Erythroblast (primary cell): Measurements from ENCODE around the gene KLHL29.

ENCODE experiments used
- DNase-seq, 2 experiments: peaks; one replicate each; lab custom pipeline; 2025; lab: John Stamatoyannopoulos, UW
- GATA1 ChIP-seq: IDR thresholded peaks from 2 replicates; pipeline ENCODE4 v1.6.1; 2011; ENCODE audit warnings: low read depth, mild to moderate bottlenecking, control low read depth, low read length, moderate library complexity
- POLR2A ChIP-seq: IDR thresholded peaks from 2 replicates; pipeline ENCODE4 v1.6.1; 2011; ENCODE audit warnings: mild to moderate bottlenecking, low read length

Gene KLHL29

DNA sequence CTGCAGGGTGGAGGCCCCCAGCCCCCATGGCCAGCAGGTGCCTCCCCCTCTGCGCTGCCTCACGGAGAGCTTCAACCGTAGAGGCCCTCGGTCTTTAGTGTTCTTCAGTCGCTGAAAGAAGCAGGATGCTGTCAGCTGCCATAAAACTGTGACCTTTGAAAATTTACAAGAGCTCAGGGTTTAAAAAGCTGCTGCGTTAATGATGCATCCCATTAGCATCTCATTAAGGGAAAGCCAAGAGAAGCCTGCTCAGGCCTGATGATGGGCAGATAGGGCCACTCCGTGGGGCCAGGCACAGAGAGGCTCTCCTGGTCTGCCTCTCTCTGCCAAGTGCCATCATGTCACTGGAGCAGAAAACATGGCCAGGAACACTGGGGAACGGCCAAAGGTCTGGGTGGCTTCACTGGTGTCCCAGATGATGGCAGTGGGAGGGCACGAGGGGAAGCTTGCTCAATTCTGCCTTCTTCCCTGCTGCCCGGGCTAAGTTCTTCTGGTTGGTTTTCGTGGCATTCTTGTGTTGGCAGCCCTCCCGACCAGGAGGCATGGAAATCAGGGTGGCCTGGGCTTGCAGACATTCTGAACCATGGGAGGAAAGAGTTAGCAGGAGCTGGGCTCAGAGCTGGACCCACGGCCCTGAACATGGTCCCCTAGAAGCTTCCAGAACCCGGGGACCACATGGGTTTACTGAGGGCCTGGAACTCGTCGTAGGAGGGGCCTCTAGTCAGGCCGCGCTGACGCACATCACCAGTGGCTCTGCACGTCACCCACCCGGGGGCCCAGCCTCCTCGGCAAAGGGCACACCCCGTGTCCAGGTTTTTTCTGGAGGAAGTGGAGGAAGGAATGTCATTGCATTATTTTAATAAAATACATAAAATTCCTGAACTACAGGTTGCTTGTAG lies 250.7 kb downstream of the KLHL29 start:
- DNase-seq = no peak
- no peak for TF ChIP-seq POLR2A
- TF ChIP-seq GATA1 = no peak

- no peak for TF ChIP-seq POLR2A
- TF ChIP-seq GATA1 = no peak
- DNase-seq = peak; percentile 20 to 23
Measured at GRCh38 chr2:23636426-23636825, 251.4 kb downstream of the KLHL29 start.

- DNase-seq = no peak
- TF ChIP-seq GATA1 (no peak), POLR2A (no peak)
Measured at GRCh38 chr2:23637011-23637778, 252.2 kb downstream of the KLHL29 start.

GRCh38 chr2:23639406-23639982 lies 254.5 kb downstream of the KLHL29 start:
- DNase-seq = no peak
- TF ChIP-seq POLR2A (no peak), GATA1 (no peak)

GRCh38 chr2:23640711-23641110 lies 255.7 kb downstream of the KLHL29 start:
- DNase-seq = no peak
- TF ChIP-seq POLR2A (no peak), GATA1 (no peak)

DNA sequence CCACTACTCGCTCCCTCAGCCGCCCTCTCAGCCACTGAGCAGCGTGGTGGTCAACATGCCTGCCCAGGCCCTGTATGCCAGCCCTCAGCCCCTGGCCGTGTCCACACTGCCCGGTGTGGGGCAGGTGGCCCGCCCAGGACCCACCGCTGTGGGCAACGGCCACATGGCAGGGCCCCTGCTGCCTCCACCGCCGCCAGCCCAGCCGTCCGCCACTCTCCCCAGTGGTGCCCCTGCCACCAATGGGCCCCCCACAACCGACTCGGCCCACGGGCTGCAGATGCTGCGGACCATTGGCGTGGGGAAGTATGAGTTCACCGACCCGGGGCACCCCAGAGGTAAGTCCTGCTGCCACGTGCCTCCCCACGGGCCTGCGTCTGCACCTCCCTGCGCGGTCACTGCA lies 257.5 kb downstream of the KLHL29 start:
- TF ChIP-seq GATA1 (no peak), POLR2A (no peak)
- no peak for DNase-seq

DNA sequence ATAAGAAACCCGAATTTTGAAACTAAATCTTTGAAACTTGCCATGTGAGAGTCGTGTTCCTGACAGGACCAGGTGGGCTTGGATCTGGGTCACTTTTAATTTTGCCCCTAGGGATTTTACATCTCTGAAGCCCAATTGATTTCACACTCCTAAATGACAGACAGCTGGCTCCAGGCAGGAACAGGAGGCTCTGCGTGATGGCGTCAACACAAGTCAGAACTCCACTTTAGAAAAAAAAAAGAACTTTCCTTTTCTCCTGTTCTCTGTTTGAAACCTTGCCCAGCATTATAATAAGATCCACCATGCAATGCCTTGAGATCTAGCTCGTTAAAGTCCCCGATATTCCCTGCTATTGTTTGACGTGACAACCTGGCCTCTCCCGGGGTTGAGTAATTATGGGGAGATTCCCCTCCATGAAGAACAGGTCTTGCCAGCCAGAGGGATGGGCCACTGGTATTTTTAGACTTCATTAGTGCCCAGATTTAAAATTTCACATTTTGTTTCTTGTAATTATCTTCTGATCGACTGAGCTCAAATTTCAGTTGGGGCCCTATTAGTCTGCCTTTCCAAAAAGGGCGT lies 260.3 kb downstream of the KLHL29 start:
- no peak for DNase-seq
- TF ChIP-seq POLR2A (no peak), GATA1 (no peak)

DNA sequence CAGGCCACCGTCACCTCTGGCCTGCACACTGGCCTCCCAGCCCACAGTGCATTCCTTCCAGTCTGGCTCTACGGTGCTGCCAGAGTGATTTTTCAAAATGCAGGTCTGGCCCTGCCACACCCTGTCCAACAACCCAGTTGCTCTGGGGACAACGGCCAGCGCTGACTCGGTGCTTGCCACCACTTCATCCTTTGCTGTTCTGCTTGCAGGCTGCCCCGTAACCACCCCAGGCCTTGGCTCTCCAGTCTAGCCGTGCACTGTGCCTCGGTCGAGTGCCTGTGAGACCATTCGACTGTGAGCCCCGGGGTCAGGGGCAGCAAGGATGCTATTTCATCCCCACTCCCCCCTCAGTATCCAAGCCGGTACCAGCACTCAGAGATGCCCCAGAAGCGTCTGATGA lies 262.6 kb downstream of the KLHL29 start:
- no peak for DNase-seq
- TF ChIP-seq POLR2A (no peak), GATA1 (no peak)

DNA sequence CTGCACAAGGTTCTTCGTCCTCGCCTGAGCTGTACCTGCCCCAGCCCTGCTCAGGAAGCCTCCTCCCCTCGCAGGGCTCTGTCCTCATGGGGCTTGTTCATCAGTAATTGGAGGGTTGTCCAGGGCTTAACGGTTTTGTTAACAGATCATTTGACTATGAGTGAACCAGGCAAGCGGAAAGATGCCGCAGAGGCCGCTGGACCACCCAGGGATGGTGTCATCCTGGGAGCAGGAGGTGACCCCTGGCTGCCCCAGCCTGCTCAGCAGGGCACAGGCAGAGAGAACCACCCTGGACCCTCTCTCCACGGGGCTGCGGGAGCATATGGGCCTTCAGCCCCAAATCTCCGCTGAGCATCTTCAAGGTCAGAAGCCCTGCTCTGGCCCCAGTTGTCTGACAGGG lies 264.3 kb downstream of the KLHL29 start:
- DNase-seq = no peak
- no peak for TF ChIP-seq GATA1
- no peak for TF ChIP-seq POLR2A

GRCh38 chr2:23649819-23650218 lies 264.8 kb downstream of the KLHL29 start:
- TF ChIP-seq GATA1 = no peak
- DNase-seq = no peak

- DNase-seq = no peak
- TF ChIP-seq GATA1 (no peak), POLR2A (no peak)
Measured at GRCh38 chr2:23651187-23652080, 266.5 kb downstream of the KLHL29 start.

- TF ChIP-seq GATA1 = no peak
- TF ChIP-seq POLR2A = no peak
- no peak for DNase-seq
Measured at GRCh38 chr2:23653326-23653725, 268.3 kb downstream of the KLHL29 start.

DNA sequence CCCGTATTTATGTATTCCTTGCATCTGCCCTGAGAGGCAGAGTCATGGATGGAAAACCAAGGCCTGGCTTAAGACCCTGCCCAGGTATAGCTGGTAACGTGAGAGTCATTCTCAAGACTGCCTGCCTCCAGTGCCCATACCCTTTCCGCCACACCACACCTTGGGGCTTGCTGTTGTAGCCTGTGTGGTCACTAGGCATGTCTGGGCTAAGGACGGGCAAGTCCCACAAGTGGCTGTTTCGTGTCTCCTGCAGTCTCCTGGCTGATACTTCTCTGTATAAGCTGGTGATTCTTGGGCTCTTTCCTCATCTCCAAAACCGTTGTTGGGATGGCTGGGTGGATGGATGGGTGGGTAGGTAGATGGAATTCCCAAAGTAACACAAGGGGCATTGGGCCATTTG lies 269.8 kb downstream of the KLHL29 start:
- TF ChIP-seq GATA1 (no peak), POLR2A (no peak)

More for the DNA sequence above, 269.8 kb downstream of the KLHL29 start:
- DNase-seq = no peak
